HUES64 (cell line): ENCODE measurements around the gene ATAD3B.

ENCODE experiments used
- H3K27ac ChIP-seq: 2 replicates; pipeline ENCODE4 v1.7.0; 2013; ENCODE audit warnings: low read depth, low read length, inconsistent platforms
- H3K27me3 ChIP-seq: 2 replicates; pipeline ENCODE4 v1.6.1; 2013; ENCODE audit warnings: mild to moderate bottlenecking, low read length; ENCODE audit not compliant: insufficient read depth
- H3K36me3 ChIP-seq: 2 replicates; pipeline ENCODE4 v1.6.1; 2013; ENCODE audit warnings: mild to moderate bottlenecking, low read length; ENCODE audit not compliant: insufficient read depth
- H3K4me1 ChIP-seq: 2 replicates; pipeline ENCODE4 v1.6.1; 2013; ENCODE audit warnings: mild to moderate bottlenecking, low read length, moderate library complexity; ENCODE audit not compliant: insufficient read depth
- H3K4me3 ChIP-seq: 2 replicates; pipeline ENCODE4 v1.5.1; 2013; ENCODE audit warnings: mild to moderate bottlenecking, low read length, moderate library complexity
- H3K9ac ChIP-seq: 2 replicates; pipeline ENCODE4 v1.6.1; 2013; ENCODE audit warnings: mild to moderate bottlenecking, low read depth, low read length
- H3K9me3 ChIP-seq: 2 replicates; pipeline ENCODE4 v1.6.1; 2013; ENCODE audit warnings: low read depth, low read length; ENCODE audit not compliant: insufficient read depth
- WGBS: fragments of 150-250, 120-280 bp; methylation state at CpG from one replicate; pipeline ENCODE4 v1.1.7; 2013; ENCODE audit warnings: missing lambda C conversion rate; 5-methylcytosine and 5-hydroxymethylcytosine counted together

The ATAD3B gene

DNA sequence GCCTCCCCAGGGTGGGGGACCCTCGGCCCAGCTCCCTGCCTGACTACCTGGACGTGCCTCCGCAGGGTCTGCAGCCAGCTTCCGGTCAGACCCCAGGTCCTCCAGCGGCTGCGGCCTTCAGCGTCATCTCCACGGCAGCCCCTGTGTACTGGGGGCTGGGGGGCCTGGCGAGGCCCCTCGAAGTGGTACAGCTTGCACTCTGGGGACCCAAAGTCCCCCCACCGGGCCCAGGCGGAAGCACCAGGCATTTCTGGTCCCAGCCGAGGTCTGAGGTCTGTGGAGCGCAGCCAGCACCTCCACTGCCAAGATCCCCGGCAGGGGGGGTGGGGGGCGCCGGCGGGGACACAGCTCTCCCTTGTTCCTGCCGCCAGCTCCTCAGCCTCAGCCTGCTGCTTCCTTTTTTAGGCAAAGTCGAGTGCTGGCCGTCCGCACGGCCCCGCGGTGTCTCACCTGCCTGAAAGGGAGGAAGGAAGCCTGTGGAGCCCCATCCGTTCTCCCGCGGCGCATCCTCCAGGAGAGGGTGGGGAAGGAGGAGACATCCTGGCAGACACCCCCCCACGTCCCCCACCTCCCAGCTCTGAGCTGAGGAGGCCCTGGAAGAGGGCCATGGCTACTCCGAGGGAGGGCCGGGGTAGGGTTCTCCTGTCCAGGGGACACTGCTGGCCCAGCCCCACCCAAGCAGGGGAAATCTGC, 37.3 kb upstream of the ATAD3B start:
- H3K4me3 ChIP-seq, result peak overlapping the region; percentile 55
- WGBS, result 13% methylated on average over 32 of the region's 32 CpGs
- peaks cover 45% of the 10 kb centered on the region for H3K4me1 ChIP-seq
- H3K27me3 ChIP-seq, result peaks cover 4% of the 10 kb centered on the region; the same call in 1 of the 2 replicates
- peak overlapping the region; percentile 67 for H3K9ac ChIP-seq
- 0 out of 2 replicates have a peak, but pooled peaks cover 3% of the 10 kb centered on the region for H3K36me3 ChIP-seq
- H3K9me3 ChIP-seq, result no peaks in the 10 kb centered on the region
- peak overlapping the region; percentile 93 for H3K27ac ChIP-seq

DNA sequence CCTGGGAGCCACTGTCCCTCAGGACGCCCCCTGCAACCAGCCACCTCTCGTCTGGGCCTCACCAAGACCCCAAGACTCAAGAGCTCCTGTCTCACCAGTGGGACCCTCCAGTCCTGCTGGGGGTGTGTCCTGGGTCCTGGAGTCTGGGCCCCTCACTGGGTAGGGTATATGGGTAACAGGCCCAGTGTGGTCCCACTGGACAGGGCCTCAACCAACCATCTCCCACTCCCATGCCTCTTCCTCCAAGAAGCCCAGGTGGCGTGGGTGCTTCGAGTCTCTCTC, 36.8 kb upstream of the ATAD3B start:
- H3K9me3 ChIP-seq, result no peaks in the 10 kb centered on the region
- peaks cover 4% of the 10 kb centered on the region; the same call in 1 of the 2 replicates for H3K27me3 ChIP-seq
- H3K4me1 ChIP-seq, result peaks cover 45% of the 10 kb centered on the region
- peak overlapping the region; percentile 93 for H3K27ac ChIP-seq
- H3K4me3 ChIP-seq, result peak overlapping the region; percentile 55
- 0 out of 2 replicates have a peak, but pooled peaks cover 3% of the 10 kb centered on the region for H3K36me3 ChIP-seq
- no peak overlapping the region for H3K9ac ChIP-seq
- WGBS, result 55% methylated on average over 4 of the region's 4 CpGs

DNA sequence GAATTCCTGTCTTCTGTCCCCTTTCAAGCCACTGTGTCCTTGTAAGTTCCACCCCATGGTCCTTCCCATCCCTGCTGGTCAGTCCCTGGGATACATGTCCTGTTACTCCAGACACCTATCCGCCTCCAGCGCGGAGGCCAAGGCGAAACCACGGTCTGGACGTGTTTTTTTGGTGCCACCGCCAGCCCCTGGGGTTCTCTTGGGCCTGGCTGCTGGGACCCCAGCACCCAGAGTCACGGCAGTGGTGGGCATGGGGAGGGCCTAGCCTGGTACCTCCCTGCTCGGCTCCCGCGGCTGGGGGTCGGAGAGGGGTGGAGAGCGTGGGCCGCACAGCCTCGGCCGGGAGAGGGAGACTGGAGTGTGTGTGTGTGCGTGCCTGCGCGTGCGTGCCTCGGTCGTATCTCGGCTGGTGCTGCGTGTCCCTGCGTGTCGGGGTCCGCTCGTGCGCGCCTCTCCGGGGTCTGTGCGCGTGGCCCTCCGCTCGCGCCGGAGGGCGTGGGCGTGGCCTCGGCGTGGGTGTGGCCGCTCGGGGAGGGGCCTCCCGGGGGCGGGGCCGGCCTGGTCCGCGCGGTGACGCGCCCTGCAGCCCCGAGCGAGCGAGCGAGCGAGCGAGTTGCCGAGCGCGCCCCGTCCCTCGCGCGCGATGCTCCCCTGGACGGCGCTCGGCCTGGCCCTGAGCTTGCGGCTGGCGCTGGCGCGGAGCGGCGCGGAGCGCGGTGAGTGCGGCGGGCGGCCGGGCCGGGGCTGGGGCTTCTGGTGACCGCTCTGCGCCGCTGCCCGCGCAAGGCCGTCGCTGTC, 36.3 kb upstream of the ATAD3B start, which contains the start of gene VWA1:
Gene VWA1 (plus strand): TSS at position 585 of the 798 bp plus-strand sequence. CDS start 59 bp downstream, at position 644.
- H3K4me3 ChIP-seq, result peak within 1 kb of the TSS; percentile 55
- peaks cover 43% of the 10 kb centered on the region for H3K4me1 ChIP-seq
- no peaks in the 10 kb centered on the region for H3K9me3 ChIP-seq
- H3K36me3 ChIP-seq, result 0 out of 2 replicates have a peak, but pooled peaks cover 3% of the 10 kb centered on the region
- H3K9ac ChIP-seq, result peak within 1 kb of the TSS; percentile 62
- peak within 1 kb of the TSS; percentile 93 for H3K27ac ChIP-seq
- 7% methylated on average over 89 of the region's 89 CpGs for WGBS
- peaks cover 4% of the 10 kb centered on the region; the same call in 1 of the 2 replicates for H3K27me3 ChIP-seq

DNA sequence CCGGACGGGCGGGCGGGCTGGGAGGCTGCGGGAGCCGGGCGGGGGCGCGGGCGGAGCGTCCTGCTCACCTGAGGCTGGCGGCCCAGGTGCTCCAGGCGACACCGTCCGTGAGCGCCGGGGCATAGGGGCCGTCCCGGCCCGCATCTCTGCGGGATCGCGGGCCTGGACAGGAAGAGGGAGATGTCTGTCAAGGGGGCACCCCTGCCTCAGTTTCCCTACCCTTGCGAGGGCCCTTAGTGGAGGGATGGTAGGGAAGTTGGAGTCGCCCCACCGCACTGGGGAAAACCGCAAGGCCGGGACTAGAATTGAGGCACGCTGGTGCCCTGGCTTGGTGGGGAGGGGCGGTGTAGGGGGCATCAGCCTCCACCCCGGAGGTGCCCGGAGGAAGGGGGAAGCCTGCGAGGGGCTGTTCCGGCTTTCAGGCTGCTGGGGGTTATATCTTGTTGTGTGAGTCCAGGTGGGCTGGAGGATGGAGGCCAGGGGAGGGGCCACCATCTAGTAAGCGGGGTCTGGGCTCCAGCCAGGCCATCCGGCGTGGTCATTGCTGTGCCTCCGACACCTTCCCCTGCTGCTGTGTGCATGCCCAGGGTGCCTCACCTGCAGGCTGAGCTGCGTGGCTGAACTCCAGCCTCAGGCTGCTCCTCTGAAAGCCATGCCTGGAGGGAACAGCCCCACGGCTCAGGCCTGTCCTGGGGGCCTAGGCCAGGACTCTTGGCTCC, 35.5 kb upstream of the ATAD3B start:
- H3K27me3 ChIP-seq, result peaks cover 4% of the 10 kb centered on the region; the same call in 1 of the 2 replicates
- peaks cover 38% of the 10 kb centered on the region for H3K4me1 ChIP-seq
- no peak overlapping the region for H3K27ac ChIP-seq
- H3K9ac ChIP-seq, result peak overlapping the region; percentile 62
- H3K36me3 ChIP-seq, result 0 out of 2 replicates have a peak, but pooled peaks cover 3% of the 10 kb centered on the region
- H3K4me3 ChIP-seq, result peak overlapping the region; percentile 55
- 20% methylated on average over 40 of the region's 40 CpGs for WGBS
- no peaks in the 10 kb centered on the region for H3K9me3 ChIP-seq

DNA sequence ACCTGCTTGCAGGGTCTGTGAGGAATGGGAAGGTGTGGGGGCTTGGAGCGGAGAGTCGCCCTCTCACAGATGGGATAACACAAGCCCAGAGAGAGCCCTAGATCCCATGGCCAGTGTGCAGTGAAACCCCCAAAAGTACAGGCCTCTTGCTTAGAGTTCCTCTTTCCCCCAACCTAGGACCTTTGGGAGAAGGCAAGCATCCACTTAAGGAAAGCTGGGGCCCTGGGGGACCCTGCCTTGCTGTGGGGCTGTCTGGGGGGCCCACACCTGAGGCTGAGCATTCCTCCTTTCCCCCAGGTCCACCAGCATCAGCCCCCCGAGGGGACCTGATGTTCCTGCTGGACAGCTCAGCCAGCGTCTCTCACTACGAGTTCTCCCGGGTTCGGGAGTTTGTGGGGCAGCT, 34.9 kb upstream of the ATAD3B start:
- peaks cover 36% of the 10 kb centered on the region for H3K4me1 ChIP-seq
- 0 out of 2 replicates have a peak, but pooled peaks cover 3% of the 10 kb centered on the region for H3K36me3 ChIP-seq
- H3K9me3 ChIP-seq, result no peaks in the 10 kb centered on the region

DNA sequence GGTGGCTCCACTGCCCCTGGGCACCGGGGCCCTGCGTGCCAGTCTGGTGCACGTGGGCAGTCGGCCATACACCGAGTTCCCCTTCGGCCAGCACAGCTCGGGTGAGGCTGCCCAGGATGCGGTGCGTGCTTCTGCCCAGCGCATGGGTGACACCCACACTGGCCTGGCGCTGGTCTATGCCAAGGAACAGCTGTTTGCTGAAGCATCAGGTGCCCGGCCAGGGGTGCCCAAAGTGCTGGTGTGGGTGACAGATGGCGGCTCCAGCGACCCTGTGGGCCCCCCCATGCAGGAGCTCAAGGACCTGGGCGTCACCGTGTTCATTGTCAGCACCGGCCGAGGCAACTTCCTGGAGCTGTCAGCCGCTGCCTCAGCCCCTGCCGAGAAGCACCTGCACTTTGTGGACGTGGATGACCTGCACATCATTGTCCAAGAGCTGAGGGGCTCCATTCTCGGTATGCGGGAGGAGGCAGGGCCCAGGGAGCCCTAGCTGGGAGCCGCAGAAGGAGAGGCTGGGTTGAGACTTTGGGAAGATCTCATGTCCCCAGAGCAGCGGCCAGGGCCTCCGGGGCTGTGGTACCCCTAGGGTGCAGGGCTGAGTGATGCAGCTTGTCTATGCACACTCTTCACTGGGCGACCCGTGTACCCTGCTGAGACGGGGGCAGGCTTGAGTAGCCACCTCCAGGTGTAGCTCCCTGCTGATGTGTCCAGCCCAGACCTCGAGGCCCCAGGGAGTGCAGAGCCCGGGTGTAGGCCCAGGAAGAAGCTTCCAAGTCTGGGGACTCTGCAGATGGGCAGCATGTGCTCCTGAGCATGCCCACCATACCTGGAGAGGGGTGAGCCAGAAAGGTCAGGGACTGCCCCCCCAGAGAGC, 34.3 kb upstream of the ATAD3B start:
- H3K9ac ChIP-seq, result no peak overlapping the region
- H3K27ac ChIP-seq, result no peak overlapping the region
- H3K27me3 ChIP-seq, result peaks cover 4% of the 10 kb centered on the region; the same call in 1 of the 2 replicates
- H3K4me1 ChIP-seq, result peaks cover 29% of the 10 kb centered on the region
- H3K9me3 ChIP-seq, result no peaks in the 10 kb centered on the region
- H3K4me3 ChIP-seq, result no peak overlapping the region
- 0 out of 2 replicates have a peak, but pooled peaks cover 3% of the 10 kb centered on the region for H3K36me3 ChIP-seq
- 92% methylated on average over 31 of the region's 31 CpGs for WGBS

More for the DNA sequence above, 34.9 kb upstream of the ATAD3B start:
- Histone ChIP-seq H3K9ac (no peak overlapping the region; the same call in 1 of the 2 replicates), H3K4me3 (peak overlapping the region; percentile 55), H3K27ac (no peak overlapping the region), H3K27me3 (peaks cover 4% of the 10 kb centered on the region; the same call in 1 of the 2 replicates)
- WGBS, result 93% methylated on average over 7 of the region's 7 CpGs

DNA sequence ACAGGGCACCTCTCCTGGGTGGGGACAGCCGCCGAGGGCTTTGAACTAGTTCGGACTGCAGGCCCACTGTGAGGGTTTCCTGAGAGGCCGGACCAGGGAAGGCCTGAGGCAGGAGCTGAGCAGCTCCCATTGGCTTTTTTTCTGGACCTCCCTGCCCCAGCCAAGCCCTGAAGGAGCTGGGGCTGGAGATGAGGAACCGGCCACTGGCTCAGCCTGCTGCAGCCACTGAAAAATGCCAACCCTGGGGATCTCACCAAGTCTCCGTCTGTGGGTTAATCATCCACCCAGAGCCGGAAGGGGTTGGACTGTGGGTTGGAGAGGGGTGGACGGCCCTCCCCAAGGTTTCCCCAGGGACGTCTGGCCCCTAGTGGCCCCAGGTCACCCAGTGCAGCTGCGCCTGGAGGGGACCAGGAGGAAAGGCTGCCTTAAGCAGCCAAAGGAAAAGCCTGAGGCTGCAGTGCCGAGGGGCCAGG, 33.6 kb upstream of the ATAD3B start:
- Histone ChIP-seq H3K4me1 (peaks cover 23% of the 10 kb centered on the region), H3K27me3 (peaks cover 4% of the 10 kb centered on the region; the same call in 1 of the 2 replicates), H3K4me3 (no peak overlapping the region), H3K9ac (no peak overlapping the region), H3K27ac (no peak overlapping the region), H3K36me3 (0 out of 2 replicates have a peak, but pooled peaks cover 3% of the 10 kb centered on the region), H3K9me3 (no peaks in the 10 kb centered on the region)
- WGBS, result 81% methylated on average over 11 of the region's 11 CpGs

DNA sequence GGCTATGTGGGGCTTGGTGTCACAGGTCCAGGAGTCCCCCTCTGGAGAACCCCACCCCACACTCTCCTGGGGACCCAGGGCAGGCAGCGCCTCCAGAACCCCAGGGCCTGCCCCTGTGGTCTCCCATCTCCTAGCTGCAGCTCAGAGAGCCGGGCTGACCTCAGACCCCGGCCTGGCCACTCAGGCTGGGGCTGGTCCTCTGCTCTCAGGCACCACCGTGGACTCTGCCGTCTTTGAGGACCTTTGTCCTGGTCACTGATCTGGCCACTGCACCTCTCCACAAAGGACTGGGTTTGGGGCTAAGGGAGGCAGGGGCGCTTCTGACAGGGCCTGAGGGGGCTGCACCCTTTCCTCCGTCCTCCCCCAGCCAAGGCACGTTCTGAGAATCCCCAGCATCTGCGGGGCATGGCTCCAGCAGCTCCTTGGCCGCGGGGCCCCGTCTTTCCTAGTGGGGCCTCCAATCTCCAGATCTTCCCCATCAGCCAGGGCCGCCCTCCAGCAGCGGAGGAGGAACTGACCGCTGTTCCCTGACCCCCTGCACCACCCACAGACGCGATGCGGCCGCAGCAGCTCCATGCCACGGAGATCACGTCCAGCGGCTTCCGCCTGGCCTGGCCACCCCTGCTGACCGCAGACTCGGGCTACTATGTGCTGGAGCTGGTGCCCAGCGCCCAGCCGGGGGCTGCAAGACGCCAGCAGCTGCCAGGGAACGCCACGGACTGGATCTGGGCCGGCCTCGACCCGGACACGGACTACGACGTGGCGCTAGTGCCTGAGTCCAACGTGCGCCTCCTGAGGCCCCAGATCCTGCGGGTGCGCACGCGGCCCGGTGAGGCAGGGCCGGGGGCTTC, 32.8 kb upstream of the ATAD3B start:
- Histone ChIP-seq H3K27ac (no peak overlapping the region), H3K9me3 (no peaks in the 10 kb centered on the region), H3K4me3 (no peak overlapping the region), H3K4me1 (peaks cover 15% of the 10 kb centered on the region), H3K27me3 (peaks cover 4% of the 10 kb centered on the region; the same call in 1 of the 2 replicates), H3K9ac (no peak overlapping the region), H3K36me3 (0 out of 2 replicates have a peak, but pooled peaks cover 3% of the 10 kb centered on the region)
- WGBS, result 96% methylated on average over 45 of the region's 45 CpGs

DNA sequence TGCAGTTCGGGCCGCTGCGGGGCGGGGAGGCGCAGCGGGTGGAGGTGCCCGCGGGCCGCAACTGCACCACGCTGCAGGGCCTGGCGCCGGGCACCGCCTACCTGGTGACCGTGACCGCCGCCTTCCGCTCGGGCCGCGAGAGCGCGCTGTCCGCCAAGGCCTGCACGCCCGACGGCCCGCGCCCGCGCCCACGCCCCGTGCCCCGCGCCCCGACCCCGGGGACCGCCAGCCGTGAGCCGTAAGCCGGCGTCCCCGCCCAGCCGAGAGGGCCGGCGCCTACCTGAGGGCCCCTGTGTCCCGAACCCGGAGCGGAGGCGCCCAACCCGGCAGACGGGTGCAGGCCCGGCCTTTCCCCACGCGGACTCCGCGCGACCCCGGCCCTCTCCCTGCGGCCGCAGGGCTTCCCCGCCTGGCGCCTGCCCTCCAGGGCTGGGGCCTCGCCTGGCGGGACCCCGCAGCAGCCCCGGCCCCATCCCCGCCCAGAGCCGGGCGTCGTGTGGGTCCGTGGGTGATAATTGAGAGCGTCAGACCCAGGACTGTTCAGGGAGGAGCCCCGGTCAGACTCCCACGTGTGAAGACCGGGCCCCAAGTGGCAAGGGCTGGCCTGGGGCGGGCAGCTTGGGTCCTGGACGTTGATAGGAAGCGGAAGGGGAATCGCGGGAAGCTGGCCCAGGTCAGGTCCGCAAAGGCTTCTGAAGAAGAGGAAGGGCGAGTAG, 31.9 kb upstream of the ATAD3B start:
- Histone ChIP-seq H3K4me3 (no peak overlapping the region), H3K27me3 (peaks cover 4% of the 10 kb centered on the region; the same call in 1 of the 2 replicates), H3K36me3 (0 out of 2 replicates have a peak, but pooled peaks cover 3% of the 10 kb centered on the region), H3K27ac (no peak overlapping the region), H3K9me3 (no peaks in the 10 kb centered on the region), H3K4me1 (peaks cover 6% of the 10 kb centered on the region), H3K9ac (no peak overlapping the region)
- 97% methylated on average over 82 of the region's 82 CpGs for WGBS
